HCT116 (cell line): ENCODE results near the gene TMEM208. TPM values are rescaled to one million over a fixed set of nuclear protein-coding genes. Genes with fewer than 3 reads are reported as not detected.

ENCODE experiments used
- ATAC-seq: fragments of 200-7000 bp; cut with Tn5 transposase; 2 replicates; pipeline ENCODE4 v1.9.1; 2020; ENCODE audit warnings: mild to moderate bottlenecking, moderate library complexity
- BruUV-seq: library from RNA; stranded (reverse); fragments of 400-500 nt; replicated peaks from 2 replicates; lab custom pipeline; 2021; lab: Mats Ljungman, UMichigan
- CTCF ChIA-PET: fragments of 300-600 bp; sonication (Branson Sonifier 250); formaldehyde crosslinking; loops from one replicate; lab custom pipeline; 2021; ENCODE audit warnings: antibody characterized with exemption; lab: Charles Lee
- POLR2A ChIA-PET: fragments of 300-600, 350-600 bp; sonication (Branson Sonifier 250); formaldehyde crosslinking; loops from one replicate; lab custom pipeline; 2021; ENCODE audit warnings: antibody characterized with exemption; lab: Charles Lee
- RAD21 ChIA-PET, 2 experiments: fragments of 300-600 bp; sonication (Branson Sonifier 250); formaldehyde crosslinking; loops; one replicate each; lab custom pipeline; 2023; ENCODE audit warnings: low total read pairs in 2 of 2; ENCODE audit not compliant: uncharacterized antibody in 2 of 2, unreplicated experiment in 2 of 2, low non-redundant PET in 1 of 2; lab: Charles Lee
- DNase-seq: peaks from one replicate; pipeline ENCODE4 v3.0.0-alpha.2; 2010; ENCODE audit warnings: low read depth, low spot score
- H2AFZ ChIP-seq: fragments of 200-600 bp; shearing (Covaris generic), sonication (generic); 2 replicates; pipeline ENCODE4 v1.6.1; 2017; ENCODE audit warnings: low read depth, mixed run types, mixed read lengths, antibody characterized with exemption, low read length; ENCODE audit not compliant: poor library complexity, severe bottlenecking
- H3K27ac ChIP-seq: 2 replicates; pipeline ENCODE4 v1.5.1; 2012; ENCODE audit warnings: low read depth, low read length
- H3K27me3 ChIP-seq: fragments of 200-600 bp; sonication (generic); 2 replicates; pipeline ENCODE4 v1.6.1; 2016; ENCODE audit warnings: mixed run types, low read length, mixed read lengths; ENCODE audit not compliant: insufficient read depth
- H3K36me3 ChIP-seq, 2 experiments: fragments of 200-500 bp in 1 of 2; fragments of 200-600 bp in 1 of 2; sonication (Bioruptor generic) in 1 of 2; sonication (generic) in 1 of 2; 2 replicates each; pipeline versions ENCODE4 v1.5.1 to v1.6.1; 2014 to 2016; ENCODE audit warnings: low read length in 2 of 2, inconsistent platforms in 1 of 2, mixed read lengths in 1 of 2, mixed run types in 1 of 2; ENCODE audit not compliant: insufficient read depth in 2 of 2, control insufficient read depth in 1 of 2
- H3K4me1 ChIP-seq, 2 experiments: fragments of 200-600 bp in 1 of 2; sonication (generic) in 1 of 2; 2 replicates each; pipeline versions ENCODE4 v1.5.1 to v1.6.1; 2012 to 2017; ENCODE audit warnings: low read length in 2 of 2, inconsistent platforms in 1 of 2, mild to moderate bottlenecking in 1 of 2, mixed read lengths in 1 of 2, mixed run types in 1 of 2, moderate library complexity in 1 of 2; ENCODE audit not compliant: insufficient read depth in 2 of 2, control insufficient read depth in 1 of 2
- H3K4me2 ChIP-seq: fragments of 200-600 bp; sonication (generic); 2 replicates; pipeline ENCODE4 v1.6.1; 2017; ENCODE audit warnings: mixed run types, low read length, mixed read lengths
- H3K4me3 ChIP-seq, 2 experiments: fragments of 200-600 bp in 1 of 2; sonication (generic) in 1 of 2; replicated peaks in 1 of 2; 2 replicates each; pipeline ENCODE4 v1.5.1; 2011 to 2016; ENCODE audit warnings: low read length in 2 of 2, control low read depth in 1 of 2, low read depth in 1 of 2, mild to moderate bottlenecking in 1 of 2, mixed read lengths in 1 of 2, mixed run types in 1 of 2
- H3K79me2 ChIP-seq: fragments of 200-600 bp; sonication (generic); 2 replicates; pipeline ENCODE4 v1.6.1; 2017; ENCODE audit warnings: mild to moderate bottlenecking, mixed run types, low read length, moderate library complexity, mixed read lengths; ENCODE audit not compliant: insufficient read depth
- H3K9ac ChIP-seq: fragments of 200-600 bp; sonication (generic); 2 replicates; pipeline ENCODE4 v1.6.1; 2016; ENCODE audit warnings: low read length, mixed read lengths
- H3K9me2 ChIP-seq: fragments of 200-600 bp; sonication (generic), shearing (Covaris generic); 2 replicates; pipeline ENCODE4 v1.6.1; 2017; ENCODE audit warnings: mixed run types, mild to moderate bottlenecking, moderate library complexity; ENCODE audit not compliant: insufficient read depth
- H3K9me3 ChIP-seq, 2 experiments: fragments of 200-500 bp in 1 of 2; fragments of 200-600 bp in 1 of 2; sonication (Bioruptor generic) in 1 of 2; sonication (generic) in 1 of 2; 2 replicates each; pipeline ENCODE4 v1.6.1; 2014 to 2017; ENCODE audit warnings: low read length in 2 of 2, mixed read lengths in 2 of 2, inconsistent platforms in 1 of 2, low read depth in 1 of 2, mild to moderate bottlenecking in 1 of 2, mixed run types in 1 of 2, moderate library complexity in 1 of 2; ENCODE audit not compliant: control insufficient read depth in 1 of 2, insufficient read depth in 1 of 2
- H4K20me1 ChIP-seq: fragments of 200-600 bp; sonication (generic), shearing (Covaris generic); 2 replicates; pipeline ENCODE4 v1.6.1; 2017; ENCODE audit warnings: mixed run types, mild to moderate bottlenecking, moderate library complexity; ENCODE audit not compliant: insufficient read depth
- CBX3 ChIP-seq: IDR thresholded peaks from 2 replicates; pipeline ENCODE4 v1.6.1; 2012; ENCODE audit warnings: low read depth
- CEBPB ChIP-seq: IDR thresholded peaks from 2 replicates; pipeline ENCODE4 v1.6.1; 2012; ENCODE audit warnings: low read depth
- EZH2phosphoT487 ChIP-seq: fragments of 200-600 bp; IDR thresholded peaks from 2 replicates; pipeline ENCODE4 v1.6.1; 2018; ENCODE audit warnings: antibody characterized with exemption, borderline replicate concordance
- FOSL1 ChIP-seq: IDR thresholded peaks from 2 replicates; pipeline ENCODE4 v1.6.1; 2012; ENCODE audit warnings: low read depth
- JUND ChIP-seq: IDR thresholded peaks from 2 replicates; pipeline ENCODE4 v1.6.1; 2012
- MAX ChIP-seq: IDR thresholded peaks from 2 replicates; pipeline ENCODE4 v1.6.1; 2012
- POLR2A ChIP-seq: IDR thresholded peaks from 2 replicates; pipeline ENCODE4 v1.7.0; 2011; ENCODE audit warnings: borderline replicate concordance; ENCODE audit not compliant: insufficient read depth, insufficient read length; ENCODE audit errors: extremely low read depth
- POLR2AphosphoS5 ChIP-seq: IDR thresholded peaks from 2 replicates; pipeline ENCODE4 v1.6.1; 2011; ENCODE audit warnings: mild to moderate bottlenecking, low read depth, low read length, moderate library complexity
- SRF ChIP-seq: IDR thresholded peaks from 2 replicates; pipeline ENCODE4 v1.6.1; 2012; ENCODE audit warnings: low read depth
- TCF7L2 ChIP-seq: IDR thresholded peaks from 2 replicates; pipeline ENCODE4 v1.7.0; 2011; ENCODE audit warnings: borderline replicate concordance, inconsistent platforms; ENCODE audit not compliant: insufficient read depth, insufficient read length; ENCODE audit errors: extremely low read depth
- ZBTB33 ChIP-seq: IDR thresholded peaks from 2 replicates; pipeline ENCODE4 v1.6.1; 2011; ENCODE audit warnings: mild to moderate bottlenecking, low read length, moderate library complexity; ENCODE audit not compliant: insufficient replicate concordance; ENCODE audit errors: extremely low read depth
- ZNF274 ChIP-seq: fragments of 200-500 bp; sonication (Bioruptor generic); IDR thresholded peaks from 2 replicates; pipeline ENCODE4 v1.6.1; 2014; ENCODE audit warnings: mild to moderate bottlenecking, low read depth, low read length, inconsistent platforms
- intact Hi-C: fragments of 100-400 bp; cut with micrococcal nuclease; formaldehyde crosslinking; loops from 2 replicates; pipeline ENCODE4 v1.10.0; 2022
- total RNA-seq: library from RNA; stranded (reverse); gene quantifications from one replicate; pipeline ENCODE4 v1.2.1, GENCODE V29; 2021; ENCODE audit not compliant: unreplicated experiment
- TF ChIP-seq, protein P1 (sequence below): IDR thresholded peaks from 2 replicates; pipeline ENCODE4 v1.6.1; 2012; ENCODE audit warnings: low read depth

TMEM208 gene
- total RNA-seq, 1 experiment from 2014 or later = 36.1 TPM

DNA sequence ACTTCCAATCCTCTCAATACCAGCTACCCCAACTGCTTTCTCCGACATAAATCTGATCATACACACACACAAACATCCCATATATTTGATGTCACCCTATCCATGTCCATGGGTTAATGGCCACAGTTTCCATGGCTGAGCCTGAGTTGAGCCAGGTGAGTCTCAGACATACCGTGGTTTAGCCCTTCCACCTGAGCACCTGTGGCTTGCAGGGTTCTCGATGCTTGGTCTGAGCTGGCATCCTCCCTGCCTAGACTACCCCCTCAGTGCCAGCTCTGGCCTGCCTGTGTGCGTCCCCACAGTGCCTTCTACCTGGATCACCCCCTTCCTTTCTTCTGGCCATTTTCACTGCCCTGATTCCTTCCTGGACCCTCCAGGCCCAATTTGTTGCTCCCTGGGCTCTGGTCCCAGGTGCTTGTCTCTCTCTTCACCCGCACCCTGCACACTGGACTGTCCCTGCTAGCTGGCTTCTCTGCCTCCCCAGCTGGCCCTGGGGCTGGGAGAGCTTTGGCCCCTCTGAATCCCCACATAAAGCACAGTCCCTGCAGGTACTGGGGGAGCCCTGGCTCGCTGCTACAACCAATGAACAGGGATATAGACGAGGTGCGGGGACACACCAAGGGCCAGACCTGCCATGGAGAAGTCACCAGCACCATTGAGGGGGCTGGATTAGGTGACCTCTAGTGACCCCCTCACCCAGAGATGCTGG lies 20.6 kb upstream of the TMEM208 start:
- Histone ChIP-seq H3K4me3 (no peak overlapping the region), H3K79me2 (no peaks in the 10 kb centered on the region), H3K27ac (no peak overlapping the region), H3K9me3 (no peaks in the 10 kb centered on the region), H2AFZ (no peak overlapping the region), H3K9ac (no peak overlapping the region), H3K9me2 (no peaks in the 10 kb centered on the region), H3K4me1 (peaks cover 11 to 25% of the 10 kb centered on the region in 2 experiments), H4K20me1 (no peaks in the 10 kb centered on the region), H3K36me3 (peaks cover 11 to 14% of the 10 kb centered on the region in 2 experiments; a peak in 3 of 4 replicates), H3K27me3 (no peaks in the 10 kb centered on the region), H3K4me2 (no peak overlapping the region; the same call in 1 of the 2 replicates)
- no TSS peak for BruUV-seq
- ATAC-seq = no peak
- intact Hi-C loops = no loop called here
- ChIA-PET CTCF (interaction anchor here (1.8 kb wide), 1 partner anchor 8 kb away, joined by 7 read pairs; no protein-coding TSS in a partner anchor), RAD21 (no interaction called here), POLR2A (no interaction called here)
- peak; percentile 46 for TF ChIP-seq POLR2AphosphoS5
- TF ChIP-seq MAX = no peak
- no peak for DNase-seq

- POLR2A ChIA-PET = no interaction called here
These were observed 20.1 kb upstream of the TMEM208 start for GRCh38 chr16:67206838-67207248.

More at GRCh38 chr16:67206838-67207248, 20.1 kb upstream of the TMEM208 start:
- no peaks in the 10 kb centered on the region for H3K9me3 ChIP-seq
- peaks cover 11 to 25% of the 10 kb centered on the region in 2 experiments for H3K4me1 ChIP-seq
- ATAC-seq (peak; percentile 28; the same call in 1 of the 2 replicates), DNase-seq (no peak)
- no peak overlapping the region; the same call in 1 of the 2 replicates for H3K9ac ChIP-seq
- H3K4me2 ChIP-seq = peak overlapping the region; percentile 62
- H4K20me1 ChIP-seq = no peaks in the 10 kb centered on the region
- H3K27me3 ChIP-seq = no peaks in the 10 kb centered on the region
- H2AFZ ChIP-seq = no peak overlapping the region
- CTCF ChIA-PET = interaction anchor here (1.8 kb wide), 1 partner anchor 9 kb away, joined by 7 read pairs; no protein-coding TSS in a partner anchor
- H3K27ac ChIP-seq = peak overlapping the region; percentile 38; the same call in 1 of the 2 replicates
- intact Hi-C loops = no loop called here
- no peaks in the 10 kb centered on the region for H3K9me2 ChIP-seq
- BruUV-seq = no TSS peak
- peaks cover 8 to 12% of the 10 kb centered on the region in 2 experiments; a peak in 3 of 4 replicates for H3K36me3 ChIP-seq
- no peaks in the 10 kb centered on the region for H3K79me2 ChIP-seq
- no peak overlapping the region for H3K4me3 ChIP-seq
- RAD21 ChIA-PET = no interaction called here
- TF ChIP-seq TCF7L2 = no peak
- no peak for TF ChIP-seq ZBTB33
- TF ChIP-seq CEBPB = no peak
- TF ChIP-seq FOSL1 = no peak
- TF ChIP-seq EZH2phosphoT487 = no peak
- TF ChIP-seq ZNF274 = no peak
- no peak for TF ChIP-seq CBX3
- TF ChIP-seq SRF = no peak
- TF ChIP-seq, protein P1, sequence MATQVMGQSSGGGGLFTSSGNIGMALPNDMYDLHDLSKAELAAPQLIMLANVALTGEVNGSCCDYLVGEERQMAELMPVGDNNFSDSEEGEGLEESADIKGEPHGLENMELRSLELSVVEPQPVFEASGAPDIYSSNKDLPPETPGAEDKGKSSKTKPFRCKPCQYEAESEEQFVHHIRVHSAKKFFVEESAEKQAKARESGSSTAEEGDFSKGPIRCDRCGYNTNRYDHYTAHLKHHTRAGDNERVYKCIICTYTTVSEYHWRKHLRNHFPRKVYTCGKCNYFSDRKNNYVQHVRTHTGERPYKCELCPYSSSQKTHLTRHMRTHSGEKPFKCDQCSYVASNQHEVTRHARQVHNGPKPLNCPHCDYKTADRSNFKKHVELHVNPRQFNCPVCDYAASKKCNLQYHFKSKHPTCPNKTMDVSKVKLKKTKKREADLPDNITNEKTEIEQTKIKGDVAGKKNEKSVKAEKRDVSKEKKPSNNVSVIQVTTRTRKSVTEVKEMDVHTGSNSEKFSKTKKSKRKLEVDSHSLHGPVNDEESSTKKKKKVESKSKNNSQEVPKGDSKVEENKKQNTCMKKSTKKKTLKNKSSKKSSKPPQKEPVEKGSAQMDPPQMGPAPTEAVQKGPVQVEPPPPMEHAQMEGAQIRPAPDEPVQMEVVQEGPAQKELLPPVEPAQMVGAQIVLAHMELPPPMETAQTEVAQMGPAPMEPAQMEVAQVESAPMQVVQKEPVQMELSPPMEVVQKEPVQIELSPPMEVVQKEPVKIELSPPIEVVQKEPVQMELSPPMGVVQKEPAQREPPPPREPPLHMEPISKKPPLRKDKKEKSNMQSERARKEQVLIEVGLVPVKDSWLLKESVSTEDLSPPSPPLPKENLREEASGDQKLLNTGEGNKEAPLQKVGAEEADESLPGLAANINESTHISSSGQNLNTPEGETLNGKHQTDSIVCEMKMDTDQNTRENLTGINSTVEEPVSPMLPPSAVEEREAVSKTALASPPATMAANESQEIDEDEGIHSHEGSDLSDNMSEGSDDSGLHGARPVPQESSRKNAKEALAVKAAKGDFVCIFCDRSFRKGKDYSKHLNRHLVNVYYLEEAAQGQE = no peak
- no peak for TF ChIP-seq POLR2A
- TF ChIP-seq JUND = no peak
